ENCODE measurements around the gene ADGRG3.

GRCh38 chr16:57709663-57710062, 41.6 kb downstream of the ADGRG3 start:
- TF ChIP-seq EZH2phosphoT487 (IDR thresholded peaks at IDR 0.05; ENCODE audit: insufficient read depth, low read depth) (no peak), EZH2 (IDR thresholded peaks at IDR 0.05; ENCODE audit: insufficient read depth, poor library complexity, severe bottlenecking) (no peak)
